ENCODE data around the gene VAMP2. TPM values are rescaled to one million over a fixed set of nuclear protein-coding genes. Genes with fewer than 3 reads are reported as not detected.

The VAMP2 gene
- total and polyA plus RNA-seq, 10 of the 15 experiments (the other 5 are each of a cell fraction or from before 2014, with no cell fraction given), result 3.0 to 35.2 (median 25.0) TPM

GRCh38 chr17:8120520-8121406 lies 42.0 kb downstream of the VAMP2 start (continued):
- no peak for TF ChIP-seq NR2C2 (IDR thresholded peaks at IDR 0.05; ENCODE audit: borderline replicate concordance, control insufficient read depth, insufficient read length, low read depth)
- no peak for TF ChIP-seq FOXK2 (IDR thresholded peaks at IDR 0.05)
- TF ChIP-seq NRF1 (conservative IDR thresholded peaks at IDR 0.05; ENCODE audit: low read depth, low read length), result no peak
- TF ChIP-seq NFXL1 (IDR thresholded peaks at IDR 0.05; ENCODE audit: borderline replicate concordance), result no peak
- TF ChIP-seq SPI1 (IDR thresholded peaks at IDR 0.05; ENCODE audit: borderline replicate concordance, insufficient read depth, low read depth, low read length), result no peak
- TF ChIP-seq ZSCAN29 (IDR thresholded peaks at IDR 0.05), result peak; percentile 88
- no peak for TF ChIP-seq NFYB (IDR thresholded peaks at IDR 0.05; ENCODE audit: insufficient read depth, low read depth, low read length)
- TF ChIP-seq YBX1 (IDR thresholded peaks at IDR 0.05), result no peak
- no peak for TF ChIP-seq RB1 (IDR thresholded peaks at IDR 0.05; ENCODE audit: borderline replicate concordance)
- no peak for TF ChIP-seq ZNF207 (IDR thresholded peaks at IDR 0.05; ENCODE audit: borderline replicate concordance)
- no peak for TF ChIP-seq ZNF622 (IDR thresholded peaks at IDR 0.05)
- TF ChIP-seq KAT2A (conservative IDR thresholded peaks at IDR 0.05; ENCODE audit: control insufficient read depth, low read depth, low read length), result no peak
- no peak for TF ChIP-seq ZNF592 (IDR thresholded peaks at IDR 0.05)
- TF ChIP-seq, protein P1, sequence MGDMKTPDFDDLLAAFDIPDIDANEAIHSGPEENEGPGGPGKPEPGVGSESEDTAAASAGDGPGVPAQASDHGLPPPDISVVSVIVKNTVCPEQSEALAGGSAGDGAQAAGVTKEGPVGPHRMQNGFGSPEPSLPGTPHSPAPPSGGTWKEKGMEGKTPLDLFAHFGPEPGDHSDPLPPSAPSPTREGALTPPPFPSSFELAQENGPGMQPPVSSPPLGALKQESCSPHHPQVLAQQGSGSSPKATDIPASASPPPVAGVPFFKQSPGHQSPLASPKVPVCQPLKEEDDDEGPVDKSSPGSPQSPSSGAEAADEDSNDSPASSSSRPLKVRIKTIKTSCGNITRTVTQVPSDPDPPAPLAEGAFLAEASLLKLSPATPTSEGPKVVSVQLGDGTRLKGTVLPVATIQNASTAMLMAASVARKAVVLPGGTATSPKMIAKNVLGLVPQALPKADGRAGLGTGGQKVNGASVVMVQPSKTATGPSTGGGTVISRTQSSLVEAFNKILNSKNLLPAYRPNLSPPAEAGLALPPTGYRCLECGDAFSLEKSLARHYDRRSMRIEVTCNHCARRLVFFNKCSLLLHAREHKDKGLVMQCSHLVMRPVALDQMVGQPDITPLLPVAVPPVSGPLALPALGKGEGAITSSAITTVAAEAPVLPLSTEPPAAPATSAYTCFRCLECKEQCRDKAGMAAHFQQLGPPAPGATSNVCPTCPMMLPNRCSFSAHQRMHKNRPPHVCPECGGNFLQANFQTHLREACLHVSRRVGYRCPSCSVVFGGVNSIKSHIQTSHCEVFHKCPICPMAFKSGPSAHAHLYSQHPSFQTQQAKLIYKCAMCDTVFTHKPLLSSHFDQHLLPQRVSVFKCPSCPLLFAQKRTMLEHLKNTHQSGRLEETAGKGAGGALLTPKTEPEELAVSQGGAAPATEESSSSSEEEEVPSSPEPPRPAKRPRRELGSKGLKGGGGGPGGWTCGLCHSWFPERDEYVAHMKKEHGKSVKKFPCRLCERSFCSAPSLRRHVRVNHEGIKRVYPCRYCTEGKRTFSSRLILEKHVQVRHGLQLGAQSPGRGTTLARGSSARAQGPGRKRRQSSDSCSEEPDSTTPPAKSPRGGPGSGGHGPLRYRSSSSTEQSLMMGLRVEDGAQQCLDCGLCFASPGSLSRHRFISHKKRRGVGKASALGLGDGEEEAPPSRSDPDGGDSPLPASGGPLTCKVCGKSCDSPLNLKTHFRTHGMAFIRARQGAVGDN (IDR thresholded peaks at IDR 0.05), result no peak
- TF ChIP-seq, protein P2, sequence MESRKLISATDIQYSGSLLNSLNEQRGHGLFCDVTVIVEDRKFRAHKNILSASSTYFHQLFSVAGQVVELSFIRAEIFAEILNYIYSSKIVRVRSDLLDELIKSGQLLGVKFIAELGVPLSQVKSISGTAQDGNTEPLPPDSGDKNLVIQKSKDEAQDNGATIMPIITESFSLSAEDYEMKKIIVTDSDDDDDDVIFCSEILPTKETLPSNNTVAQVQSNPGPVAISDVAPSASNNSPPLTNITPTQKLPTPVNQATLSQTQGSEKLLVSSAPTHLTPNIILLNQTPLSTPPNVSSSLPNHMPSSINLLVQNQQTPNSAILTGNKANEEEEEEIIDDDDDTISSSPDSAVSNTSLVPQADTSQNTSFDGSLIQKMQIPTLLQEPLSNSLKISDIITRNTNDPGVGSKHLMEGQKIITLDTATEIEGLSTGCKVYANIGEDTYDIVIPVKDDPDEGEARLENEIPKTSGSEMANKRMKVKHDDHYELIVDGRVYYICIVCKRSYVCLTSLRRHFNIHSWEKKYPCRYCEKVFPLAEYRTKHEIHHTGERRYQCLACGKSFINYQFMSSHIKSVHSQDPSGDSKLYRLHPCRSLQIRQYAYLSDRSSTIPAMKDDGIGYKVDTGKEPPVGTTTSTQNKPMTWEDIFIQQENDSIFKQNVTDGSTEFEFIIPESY (IDR thresholded peaks at IDR 0.05), result no peak
- no peak for TF ChIP-seq POLR2AphosphoS2 (IDR thresholded peaks at IDR 0.05; ENCODE audit: low read depth, low read length)
- TF ChIP-seq KLF5 (IDR thresholded peaks at IDR 0.05; ENCODE audit: partially characterized antibody), result no peak
- TF ChIP-seq CBX3 (IDR thresholded peaks at IDR 0.05; ENCODE audit: borderline replicate concordance, low read depth), result no peak

All from GM12878 (cell line).